ENCODE data around the gene RAVER1. TPM values are rescaled to one million over a fixed set of nuclear protein-coding genes. Genes with fewer than 3 reads are reported as not detected.

The RAVER1 gene
- total and polyA plus RNA-seq, 9 of the 15 experiments (the other 6 are each of a cell fraction or from before 2014, with no cell fraction given): 0.06 to 113 (median 7.0) TPM

DNA sequence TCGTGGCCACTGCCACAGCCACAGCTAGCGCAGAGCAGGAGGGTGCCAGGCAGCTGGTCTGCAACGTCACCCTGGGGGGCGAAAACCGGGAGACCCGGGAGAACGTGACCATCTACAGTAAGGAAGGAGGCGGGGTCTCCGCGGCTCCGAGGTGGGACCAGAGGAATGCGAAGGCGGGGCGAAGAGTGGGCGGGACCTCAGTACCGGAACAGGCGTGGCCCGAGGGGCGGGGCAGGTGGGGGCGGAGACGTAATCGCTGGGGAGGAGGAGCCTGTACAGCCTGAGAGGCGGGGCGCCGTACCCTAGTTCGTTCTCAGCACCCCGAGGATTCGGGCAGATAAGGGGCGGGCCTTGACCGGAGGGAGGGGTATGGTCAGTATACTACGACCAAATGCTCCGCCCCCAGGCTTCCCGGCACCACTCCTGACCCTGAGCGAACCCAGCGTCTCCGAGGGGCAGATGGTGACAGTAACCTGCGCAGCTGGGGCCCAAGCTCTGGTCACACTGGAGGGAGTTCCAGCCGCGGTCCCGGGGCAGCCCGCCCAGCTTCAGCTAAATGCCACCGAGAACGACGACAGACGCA, 41.0 kb downstream of the RAVER1 start (continued):
- TF ChIP-seq ZNF57 (CRISPR knock-in tag; IDR thresholded peaks at IDR 0.05) (0 out of 2 replicates have a peak, but pooled peaks have one; percentile 48), BHLHE40 (IDR thresholded peaks at IDR 0.05; ENCODE audit: low read length) (peak; percentile 69; the same call in 1 of the 2 replicates), KDM2B (CRISPR knock-in tag; IDR thresholded peaks at IDR 0.05) (peak; percentile 34; the same call in 1 of the 2 replicates), NRF1 (conservative IDR thresholded peaks at IDR 0.05 in 1 of 2, IDR thresholded peaks at IDR 0.05 in 1 of 2) (peak; percentile 86 to 89), IFI16 (CRISPR knock-in tag; IDR thresholded peaks at IDR 0.05) (no peak), ZNF175 (CRISPR knock-in tag; IDR thresholded peaks at IDR 0.05; ENCODE audit: low read depth) (no peak), CXXC5 (CRISPR knock-in tag; IDR thresholded peaks at IDR 0.05) (0 out of 2 replicates have a peak, but pooled peaks have one; percentile 22), CAMTA2 (CRISPR knock-in tag; conservative IDR thresholded peaks at IDR 0.05) (0 out of 2 replicates have a peak, but pooled peaks have one; percentile 60), CCNT2 (IDR thresholded peaks at IDR 0.05; ENCODE audit: borderline replicate concordance, extremely low read depth, insufficient read length, low read depth, low read length) (peak; percentile 51), TAF7 (tag; IDR thresholded peaks at IDR 0.05) (no peak), MEIS2 (IDR thresholded peaks at IDR 0.05; ENCODE audit: partially characterized antibody) (peak; percentile 8), MBD2 (IDR thresholded peaks at IDR 0.05; ENCODE audit: borderline replicate concordance, low read depth) (peak; percentile 31; the same call in 1 of the 2 replicates), ETV1 (tag; conservative IDR thresholded peaks at IDR 0.05; ENCODE audit: low read depth) (0 out of 2 replicates have a peak, but pooled peaks have one; percentile 22), PHF8 (IDR thresholded peaks at IDR 0.05; ENCODE audit: borderline replicate concordance, low read length) (peak; percentile 41; the same call in 1 of the 2 replicates), RNF2 (IDR thresholded peaks at IDR 0.05) (no peak), FOXK2 (conservative IDR thresholded peaks at IDR 0.05 in 1 of 2, IDR thresholded peaks at IDR 0.05 in 1 of 2; ENCODE audit: low read depth in 2 of 2) (peak in 1 of 2 experiments; percentile 82; a peak in 1 of 4 replicates), ZBTB17 (CRISPR knock-in tag; IDR thresholded peaks at IDR 0.05) (peak; percentile 28; the same call in 1 of the 2 replicates), HSF4 (CRISPR knock-in tag; IDR thresholded peaks at IDR 0.05; ENCODE audit: borderline replicate concordance) (no peak), HNRNPK (IDR thresholded peaks at IDR 0.05; ENCODE audit: low read depth, low read length, poor library complexity, severe bottlenecking) (no peak), ZBTB7A (IDR thresholded peaks at IDR 0.05; ENCODE audit: borderline replicate concordance, control insufficient read depth, low read depth, low read length) (peak; percentile 68; the same call in 1 of the 2 replicates)
- TF ChIP-seq, protein P1, sequence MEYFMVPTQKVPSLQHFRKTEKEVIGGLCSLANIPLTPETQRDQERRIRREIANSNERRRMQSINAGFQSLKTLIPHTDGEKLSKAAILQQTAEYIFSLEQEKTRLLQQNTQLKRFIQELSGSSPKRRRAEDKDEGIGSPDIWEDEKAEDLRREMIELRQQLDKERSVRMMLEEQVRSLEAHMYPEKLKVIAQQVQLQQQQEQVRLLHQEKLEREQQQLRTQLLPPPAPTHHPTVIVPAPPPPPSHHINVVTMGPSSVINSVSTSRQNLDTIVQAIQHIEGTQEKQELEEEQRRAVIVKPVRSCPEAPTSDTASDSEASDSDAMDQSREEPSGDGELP (CRISPR knock-in tag; IDR thresholded peaks at IDR 0.05; ENCODE audit: borderline replicate concordance): peak; percentile 64; the same call in 1 of the 2 replicates
- TF ChIP-seq, protein P2, sequence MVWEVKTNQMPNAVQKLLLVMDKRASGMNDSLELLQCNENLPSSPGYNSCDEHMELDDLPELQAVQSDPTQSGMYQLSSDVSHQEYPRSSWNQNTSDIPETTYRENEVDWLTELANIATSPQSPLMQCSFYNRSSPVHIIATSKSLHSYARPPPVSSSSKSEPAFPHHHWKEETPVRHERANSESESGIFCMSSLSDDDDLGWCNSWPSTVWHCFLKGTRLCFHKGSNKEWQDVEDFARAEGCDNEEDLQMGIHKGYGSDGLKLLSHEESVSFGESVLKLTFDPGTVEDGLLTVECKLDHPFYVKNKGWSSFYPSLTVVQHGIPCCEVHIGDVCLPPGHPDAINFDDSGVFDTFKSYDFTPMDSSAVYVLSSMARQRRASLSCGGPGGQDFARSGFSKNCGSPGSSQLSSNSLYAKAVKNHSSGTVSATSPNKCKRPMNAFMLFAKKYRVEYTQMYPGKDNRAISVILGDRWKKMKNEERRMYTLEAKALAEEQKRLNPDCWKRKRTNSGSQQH (CRISPR knock-in tag; IDR thresholded peaks at IDR 0.05): 0 out of 2 replicates have a peak, but pooled peaks have one; percentile 38
- TF ChIP-seq, protein P3, sequence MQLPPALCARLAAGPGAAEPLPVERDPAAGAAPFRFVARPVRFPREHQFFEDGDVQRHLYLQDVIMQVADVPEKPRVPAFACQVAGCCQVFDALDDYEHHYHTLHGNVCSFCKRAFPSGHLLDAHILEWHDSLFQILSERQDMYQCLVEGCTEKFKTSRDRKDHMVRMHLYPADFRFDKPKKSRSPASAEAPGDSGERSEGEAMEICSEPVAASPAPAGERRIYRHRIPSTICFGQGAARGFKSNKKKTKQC (CRISPR knock-in tag; IDR thresholded peaks at IDR 0.05): 0 out of 2 replicates have a peak, but pooled peaks have one; percentile 4
- TF ChIP-seq, protein P4, sequence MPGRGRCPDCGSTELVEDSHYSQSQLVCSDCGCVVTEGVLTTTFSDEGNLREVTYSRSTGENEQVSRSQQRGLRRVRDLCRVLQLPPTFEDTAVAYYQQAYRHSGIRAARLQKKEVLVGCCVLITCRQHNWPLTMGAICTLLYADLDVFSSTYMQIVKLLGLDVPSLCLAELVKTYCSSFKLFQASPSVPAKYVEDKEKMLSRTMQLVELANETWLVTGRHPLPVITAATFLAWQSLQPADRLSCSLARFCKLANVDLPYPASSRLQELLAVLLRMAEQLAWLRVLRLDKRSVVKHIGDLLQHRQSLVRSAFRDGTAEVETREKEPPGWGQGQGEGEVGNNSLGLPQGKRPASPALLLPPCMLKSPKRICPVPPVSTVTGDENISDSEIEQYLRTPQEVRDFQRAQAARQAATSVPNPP (IDR thresholded peaks at IDR 0.05; ENCODE audit: borderline replicate concordance, insufficient read depth, insufficient read length): no peak

All from K562 (cell line).